Hepatocyte (in vitro differentiated cells): Measurements from ENCODE around the gene NR1I2. TPM values are rescaled to one million over a fixed set of nuclear protein-coding genes. Genes with fewer than 3 reads are reported as not detected.

Experiments
- DNase-seq: peaks from one replicate; pipeline ENCODE4 v3.0.0-alpha.2; 2016; ENCODE audit warnings: low spot score
- H2AFZ ChIP-seq: fragments of 200-600 bp; sonication (generic); 2 replicates; pipeline ENCODE4 v1.6.0; 2016; ENCODE audit warnings: antibody characterized with exemption, mild to moderate bottlenecking
- H3K27ac ChIP-seq: fragments of 200-600 bp; sonication (generic); 2 replicates; pipeline ENCODE4 v1.5.1; 2016; ENCODE audit warnings: mild to moderate bottlenecking
- H3K27me3 ChIP-seq: fragments of 200-600 bp; sonication (generic); 2 replicates; pipeline ENCODE4 v1.6.1; 2016
- H3K36me3 ChIP-seq: fragments of 200-600 bp; sonication (generic); replicated peaks from 2 replicates; pipeline ENCODE4 v1.5.1; 2016; ENCODE audit warnings: low read depth; ENCODE audit not compliant: insufficient read depth
- H3K4me1 ChIP-seq: fragments of 200-600 bp; sonication (generic); 2 replicates; pipeline ENCODE4 v1.5.1; 2016; ENCODE audit warnings: mild to moderate bottlenecking, moderate library complexity; ENCODE audit not compliant: insufficient read depth
- H3K4me2 ChIP-seq: fragments of 200-600 bp; sonication (generic); 2 replicates; pipeline ENCODE4 v1.6.0; 2016
- H3K4me3 ChIP-seq: fragments of 200-600 bp; sonication (generic); 2 replicates; pipeline ENCODE4 v1.5.1; 2016; ENCODE audit warnings: mild to moderate bottlenecking
- H3K79me2 ChIP-seq: fragments of 200-600 bp; sonication (generic); 2 replicates; pipeline ENCODE4 v1.6.0; 2017; ENCODE audit warnings: mild to moderate bottlenecking
- H3K9me2 ChIP-seq: fragments of 200-600 bp; sonication (generic); replicated peaks from 2 replicates; pipeline ENCODE4 v1.6.0; 2017; ENCODE audit warnings: mild to moderate bottlenecking; ENCODE audit not compliant: insufficient read depth
- H3K9me3 ChIP-seq: fragments of 200-600 bp; sonication (generic); 2 replicates; pipeline ENCODE4 v1.5.1; 2016; ENCODE audit warnings: low read depth, mild to moderate bottlenecking
- H4K20me1 ChIP-seq: fragments of 200-600 bp; sonication (generic); 2 replicates; pipeline ENCODE4 v1.6.0; 2016; ENCODE audit warnings: mild to moderate bottlenecking; ENCODE audit not compliant: insufficient read depth, poor library complexity, severe bottlenecking
- EZH2 ChIP-seq: fragments of 200-600 bp; sonication (generic); IDR thresholded peaks from 2 replicates; pipeline ENCODE4 v1.6.1; 2016; ENCODE audit warnings: antibody characterized with exemption, mild to moderate bottlenecking, borderline replicate concordance
- EZH2phosphoT487 ChIP-seq: fragments of 200-600 bp; sonication (generic); IDR thresholded peaks from one replicate; pipeline ENCODE4 v1.6.1; 2018; ENCODE audit warnings: antibody characterized with exemption, mild to moderate bottlenecking, low read depth, moderate library complexity; ENCODE audit not compliant: unreplicated experiment, severe bottlenecking
- WGBS: methylation state at CpG from one replicate; pipeline ENCODE4 v1.1.6; 2016; ENCODE audit warnings: low lambda C conversion rate; ENCODE audit errors: missing lambda C conversion rate; 5-methylcytosine and 5-hydroxymethylcytosine counted together
- polyA plus RNA-seq: library from polyadenylated mRNA; unstranded; fragments of >200 nt; fragmentation: Nextera tagmentation; extraction: Ambion mirVana; gene quantifications from 2 replicates; pipeline ENCODE4 v1.2.1, GENCODE V29; 2016
- total RNA-seq: library from RNA; depleted of rRNA; stranded (reverse); fragments of >200 nt; gene quantifications from 2 replicates; pipeline ENCODE4 v1.2.3, GENCODE V29; 2014
- TF ChIP-seq, protein P1 (sequence below): fragments of 200-600 bp; sonication (generic); IDR thresholded peaks from 2 replicates; pipeline ENCODE4 v1.5.1; 2016; ENCODE audit warnings: antibody characterized with exemption, mild to moderate bottlenecking; ENCODE audit not compliant: poor library complexity

Gene NR1I2
- total and polyA plus RNA-seq, 2 experiments from 2014 or later = 5.0 to 7.0 TPM

DNA sequence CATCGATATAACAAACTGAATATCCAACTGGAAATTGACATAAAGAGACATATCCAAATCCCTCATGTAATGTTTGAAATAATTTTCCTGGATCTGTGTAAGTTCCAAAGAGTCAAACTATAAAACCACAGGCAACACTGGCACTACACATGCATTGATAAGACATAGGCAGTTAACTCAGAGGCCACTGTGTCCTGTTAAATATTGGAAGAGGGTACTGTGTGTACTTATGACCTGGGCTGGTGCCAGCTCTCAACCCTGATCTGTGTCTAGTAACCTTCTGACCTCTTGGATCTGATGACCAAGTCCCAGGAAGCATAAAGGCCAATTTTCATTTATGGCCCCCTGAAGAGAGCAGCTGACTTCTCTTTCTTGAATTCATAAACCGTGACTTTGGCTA is 4.5 kb downstream of the NR1I2 start:
- Histone ChIP-seq H3K4me2 (no peak overlapping the region), H3K36me3 (no peaks in the 10 kb centered on the region), H3K4me3 (no peak overlapping the region), H3K27me3 (no peaks in the 10 kb centered on the region), H3K9me3 (no peaks in the 10 kb centered on the region), H3K79me2 (no peaks in the 10 kb centered on the region), H3K4me1 (no peaks in the 10 kb centered on the region), H3K27ac (no peak overlapping the region), H2AFZ (no peak overlapping the region), H4K20me1 (no peaks in the 10 kb centered on the region), H3K9me2 (no peaks in the 10 kb centered on the region)
- no peak for DNase-seq
- TF ChIP-seq, protein P1, sequence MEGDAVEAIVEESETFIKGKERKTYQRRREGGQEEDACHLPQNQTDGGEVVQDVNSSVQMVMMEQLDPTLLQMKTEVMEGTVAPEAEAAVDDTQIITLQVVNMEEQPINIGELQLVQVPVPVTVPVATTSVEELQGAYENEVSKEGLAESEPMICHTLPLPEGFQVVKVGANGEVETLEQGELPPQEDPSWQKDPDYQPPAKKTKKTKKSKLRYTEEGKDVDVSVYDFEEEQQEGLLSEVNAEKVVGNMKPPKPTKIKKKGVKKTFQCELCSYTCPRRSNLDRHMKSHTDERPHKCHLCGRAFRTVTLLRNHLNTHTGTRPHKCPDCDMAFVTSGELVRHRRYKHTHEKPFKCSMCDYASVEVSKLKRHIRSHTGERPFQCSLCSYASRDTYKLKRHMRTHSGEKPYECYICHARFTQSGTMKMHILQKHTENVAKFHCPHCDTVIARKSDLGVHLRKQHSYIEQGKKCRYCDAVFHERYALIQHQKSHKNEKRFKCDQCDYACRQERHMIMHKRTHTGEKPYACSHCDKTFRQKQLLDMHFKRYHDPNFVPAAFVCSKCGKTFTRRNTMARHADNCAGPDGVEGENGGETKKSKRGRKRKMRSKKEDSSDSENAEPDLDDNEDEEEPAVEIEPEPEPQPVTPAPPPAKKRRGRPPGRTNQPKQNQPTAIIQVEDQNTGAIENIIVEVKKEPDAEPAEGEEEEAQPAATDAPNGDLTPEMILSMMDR = no peak
- WGBS = 95% methylated on average over 2 of the region's 2 CpGs

DNA sequence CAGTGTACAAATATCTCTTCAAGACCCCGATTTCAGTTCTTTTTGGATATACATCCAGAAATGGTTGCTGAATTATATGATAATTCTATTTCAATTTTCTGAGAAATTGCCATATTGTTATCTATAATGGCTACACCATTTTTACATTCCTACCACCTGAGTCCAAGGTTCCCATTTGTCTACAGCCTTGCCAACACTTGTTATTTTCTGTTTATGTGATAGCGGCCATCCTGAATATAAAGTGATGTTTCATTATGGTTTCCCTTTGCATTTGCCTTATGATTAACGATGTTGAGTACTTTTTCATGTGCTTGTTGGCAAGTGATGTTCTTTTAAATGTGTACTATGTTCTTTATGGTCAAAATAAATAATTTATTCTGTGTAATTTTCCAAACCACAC is 8.5 kb downstream of the NR1I2 start:
- no peaks in the 10 kb centered on the region for H4K20me1 ChIP-seq
- DNase-seq = no peak
- no peaks in the 10 kb centered on the region for H3K36me3 ChIP-seq
- no peaks in the 10 kb centered on the region for H3K9me3 ChIP-seq
- no peaks in the 10 kb centered on the region for H3K27me3 ChIP-seq
- no peak overlapping the region for H3K4me2 ChIP-seq
- 93% methylated on average over 3 of the region's 3 CpGs for WGBS
- H3K4me1 ChIP-seq = peaks cover 6% of the 10 kb centered on the region
- no peak overlapping the region for H3K27ac ChIP-seq
- no peak overlapping the region for H3K4me3 ChIP-seq
- no peaks in the 10 kb centered on the region for H3K9me2 ChIP-seq
- no peak overlapping the region for H2AFZ ChIP-seq
- no peak for TF ChIP-seq EZH2
- TF ChIP-seq, protein P1 = no peak
- TF ChIP-seq EZH2phosphoT487 = no peak
- H3K79me2 ChIP-seq = no peaks in the 10 kb centered on the region

DNA sequence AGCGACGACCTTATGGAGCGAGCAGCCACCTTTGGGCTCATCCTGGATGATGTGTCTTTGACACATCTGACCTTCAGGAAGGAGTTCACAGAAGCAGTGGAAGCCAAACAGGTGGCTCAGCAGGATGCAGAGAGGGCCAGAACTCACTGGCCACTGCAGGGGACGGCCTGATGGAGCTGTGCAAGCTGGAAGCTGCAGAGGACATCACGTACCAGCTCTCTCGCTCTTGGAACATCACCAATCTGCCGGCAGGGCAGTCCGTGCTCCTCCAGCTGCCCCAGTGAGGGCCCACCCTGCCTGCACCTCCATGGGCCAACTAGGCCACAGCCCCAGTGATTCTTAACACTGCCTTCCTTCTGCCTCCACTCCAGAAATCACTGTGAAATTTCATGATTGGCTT is 10.4 kb downstream of the NR1I2 start:
- Histone ChIP-seq H4K20me1 (no peaks in the 10 kb centered on the region), H3K4me2 (no peak overlapping the region), H3K36me3 (no peaks in the 10 kb centered on the region), H2AFZ (no peak overlapping the region), H3K9me2 (no peaks in the 10 kb centered on the region), H3K4me3 (no peak overlapping the region), H3K9me3 (no peaks in the 10 kb centered on the region), H3K79me2 (no peaks in the 10 kb centered on the region), H3K27me3 (no peaks in the 10 kb centered on the region), H3K27ac (no peak overlapping the region), H3K4me1 (peaks cover 22% of the 10 kb centered on the region)
- WGBS = 97% methylated on average over 8 of the region's 8 CpGs
- no peak for DNase-seq
- TF ChIP-seq, protein P1 = no peak
- TF ChIP-seq EZH2phosphoT487 (no peak), EZH2 (no peak)

DNA sequence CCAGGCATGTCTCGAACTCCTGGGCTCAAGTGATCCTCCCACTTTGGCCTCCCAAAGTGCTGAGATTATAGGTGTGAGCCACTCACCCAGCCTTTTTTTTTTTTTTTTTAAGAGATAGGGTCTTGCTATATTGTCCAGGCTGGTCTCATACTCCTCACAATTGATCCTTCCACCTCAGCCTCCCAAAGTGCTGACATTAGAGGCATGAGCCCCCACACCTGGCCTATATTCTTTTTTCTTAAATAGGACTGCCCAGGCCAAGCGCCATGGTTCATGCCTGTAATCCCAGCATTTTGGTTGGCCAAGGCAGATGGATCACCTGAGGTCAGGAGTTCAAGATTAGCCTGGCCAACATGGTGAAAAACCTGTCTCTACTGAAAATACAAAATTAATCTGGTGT is 12.5 kb downstream of the NR1I2 start:
- Histone ChIP-seq H3K4me1 (peaks cover 22% of the 10 kb centered on the region), H3K9me3 (no peaks in the 10 kb centered on the region), H3K36me3 (no peaks in the 10 kb centered on the region), H3K4me2 (peak overlapping the region; percentile 40), H2AFZ (no peak overlapping the region), H3K79me2 (no peaks in the 10 kb centered on the region), H3K27ac (peak overlapping the region; percentile 68), H3K27me3 (no peaks in the 10 kb centered on the region), H4K20me1 (no peaks in the 10 kb centered on the region), H3K4me3 (no peak overlapping the region), H3K9me2 (no peaks in the 10 kb centered on the region)
- 88% methylated on average over 2 of the region's 2 CpGs for WGBS
- TF ChIP-seq, protein P1 = no peak
- TF ChIP-seq EZH2phosphoT487 = no peak
- DNase-seq = no peak
